Activated naive CD4-positive, alpha-beta T cell treated with anti-CD3 and anti-CD28 coated beads for 36 hours (primary cell): ENCODE results near the gene ATP1B2. TPM values are rescaled to one million over a fixed set of nuclear protein-coding genes. Genes with fewer than 3 reads are reported as not detected.
A peak's percentile ranks its signal among the peaks of the same experiment; 100 is the strongest.
"Not testable (repeated sequence)": the region's sequence is repeated elsewhere in the genome, so short reads cannot be mapped to it uniquely, and the experiment has no call there.

Source experiments
- CTCF ChIA-PET: fragments of 350-600 bp; sonication (Branson Sonifier 250); formaldehyde crosslinking; loops from one replicate; lab custom pipeline; 2021; ENCODE audit warnings: antibody characterized with exemption; lab: Charles Lee
- DNase-seq: peaks from one replicate; pipeline ENCODE4 v3.0.0-alpha.2; 2020
- H3K27ac Mint-ChIP-seq: one replicate; pipeline ENCODE4 v1.8.0; 2021; ENCODE audit warnings: mild to moderate bottlenecking, mixed read lengths
- H3K27me3 Mint-ChIP-seq: one replicate; pipeline ENCODE4 v1.8.0; 2021; ENCODE audit warnings: low read depth, mixed read lengths
- H3K36me3 Mint-ChIP-seq: one replicate; pipeline ENCODE4 v1.8.0; 2021; ENCODE audit warnings: low read depth, mixed read lengths
- H3K4me1 Mint-ChIP-seq: one replicate; pipeline ENCODE4 v1.8.0; 2021; ENCODE audit warnings: low read depth, mixed read lengths
- H3K4me3 Mint-ChIP-seq: one replicate; pipeline ENCODE4 v1.8.0; 2021; ENCODE audit warnings: mild to moderate bottlenecking, moderate library complexity, mixed read lengths
- H3K9me3 Mint-ChIP-seq: one replicate; pipeline ENCODE4 v1.8.0; 2021; ENCODE audit warnings: mixed read lengths
- intact Hi-C: fragments of 100-400 bp; cut with micrococcal nuclease; formaldehyde crosslinking; loops from one replicate; pipeline ENCODE4 v1.15.1; 2023
- total RNA-seq, 2 experiments: library from RNA; stranded (reverse); gene quantifications; one replicate each; pipeline ENCODE4 v1.2.3, GENCODE V29; 2021

The ATP1B2 gene
- total RNA-seq, 2 experiments from 2014 or later, result 0.14 to 0.30 TPM

DNA sequence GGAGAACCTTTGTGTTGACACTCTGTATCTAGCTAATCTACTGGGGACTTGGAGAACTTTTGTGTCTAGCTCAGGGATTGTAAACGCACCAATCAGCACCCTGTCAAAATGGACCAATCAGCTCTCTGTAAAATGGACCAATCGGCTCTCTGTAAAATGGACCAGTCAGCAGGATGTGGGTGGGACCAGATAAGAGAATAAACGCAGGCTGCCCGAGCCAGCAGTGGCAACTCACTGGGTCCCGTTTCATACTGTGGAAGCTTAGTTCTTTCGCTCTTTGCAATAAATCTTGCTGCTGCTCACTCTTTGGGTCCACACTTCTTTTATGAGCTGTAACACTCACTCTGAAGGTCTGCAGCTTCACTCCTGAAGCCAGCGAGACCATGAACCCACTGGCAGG, 9.1 kb upstream of the ATP1B2 start:
- H3K36me3 Mint-ChIP-seq, H3K4me1 Mint-ChIP-seq, H3K9me3 Mint-ChIP-seq, H3K27me3 Mint-ChIP-seq, intact Hi-C loops: not testable (repeated sequence)
- DNase-seq, result peak; percentile 46
- Mint-ChIP-seq H3K27ac (peak overlapping the region; percentile 54), H3K4me3 (peak overlapping the region; percentile 69)
- CTCF ChIA-PET, result interaction anchor here (0.6 to 2.0 kb wide), 6 partner anchors 9 to 48 kb away, joined by 3 to 13 read pairs (median 3); partner anchors contain the start of gene TP53

DNA sequence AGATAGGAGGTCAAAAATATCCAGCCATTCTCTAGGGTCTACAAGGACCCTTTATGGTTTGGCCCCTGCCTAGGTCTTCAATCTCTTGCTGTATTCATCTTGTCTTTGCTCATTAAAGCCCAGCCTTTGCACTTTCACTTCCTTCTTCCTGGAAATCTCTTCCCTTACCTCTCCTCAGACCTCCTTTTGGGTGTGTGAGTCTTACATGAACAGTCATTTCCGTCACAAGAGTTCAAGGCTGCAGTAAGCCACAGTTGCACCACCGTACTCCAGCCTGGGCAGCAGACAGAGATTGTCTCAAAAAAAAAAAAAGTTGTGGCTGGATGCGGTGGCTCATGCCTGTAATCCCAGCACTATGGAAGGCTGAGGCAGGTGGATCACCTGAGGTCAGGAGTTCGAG, 6.0 kb upstream of the ATP1B2 start:
- Mint-ChIP-seq H3K27ac (no peak overlapping the region), H3K4me3 (no peak overlapping the region), H3K9me3 (peaks cover 1% of the 10 kb centered on the region), H3K4me1 (peaks cover 11% of the 10 kb centered on the region), H3K27me3 (peaks cover under 1% of the 10 kb centered on the region), H3K36me3 (no peaks in the 10 kb centered on the region)
- CTCF ChIA-PET, result no interaction called here
- intact Hi-C loops, result no loop called here
- DNase-seq, result no peak

DNA sequence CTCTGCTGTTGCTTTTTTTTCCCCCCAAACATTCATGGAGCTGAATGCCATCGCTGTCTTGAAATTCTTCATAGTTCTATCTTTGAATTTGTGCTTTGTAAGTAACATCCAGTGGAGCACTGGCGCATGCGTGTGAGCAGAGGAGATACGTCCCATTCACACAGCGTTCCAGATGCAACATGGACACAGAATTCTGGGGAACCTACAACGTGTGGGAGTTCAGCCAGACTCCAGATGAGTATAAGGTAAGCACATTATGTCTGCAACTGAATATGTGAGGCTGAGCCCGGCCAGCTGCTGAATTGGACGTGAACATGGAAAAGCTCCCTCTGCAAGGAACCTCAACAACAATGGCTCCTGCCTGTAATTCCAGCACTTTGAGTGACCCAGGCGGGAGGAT, 4.3 kb upstream of the ATP1B2 start:
- peaks cover 25% of the 10 kb centered on the region for H3K4me1 Mint-ChIP-seq
- H3K4me3 Mint-ChIP-seq, result no peak overlapping the region
- peaks cover 1% of the 10 kb centered on the region for H3K9me3 Mint-ChIP-seq
- CTCF ChIA-PET, result interaction anchor here (0.6 kb wide), 1 partner anchor 12 kb away, joined by 3 read pairs; no protein-coding TSS in a partner anchor
- peaks cover 13% of the 10 kb centered on the region for H3K27me3 Mint-ChIP-seq
- no peak overlapping the region for H3K27ac Mint-ChIP-seq
- intact Hi-C loops, result no loop called here
- no peak for DNase-seq
- no peaks in the 10 kb centered on the region for H3K36me3 Mint-ChIP-seq

DNA sequence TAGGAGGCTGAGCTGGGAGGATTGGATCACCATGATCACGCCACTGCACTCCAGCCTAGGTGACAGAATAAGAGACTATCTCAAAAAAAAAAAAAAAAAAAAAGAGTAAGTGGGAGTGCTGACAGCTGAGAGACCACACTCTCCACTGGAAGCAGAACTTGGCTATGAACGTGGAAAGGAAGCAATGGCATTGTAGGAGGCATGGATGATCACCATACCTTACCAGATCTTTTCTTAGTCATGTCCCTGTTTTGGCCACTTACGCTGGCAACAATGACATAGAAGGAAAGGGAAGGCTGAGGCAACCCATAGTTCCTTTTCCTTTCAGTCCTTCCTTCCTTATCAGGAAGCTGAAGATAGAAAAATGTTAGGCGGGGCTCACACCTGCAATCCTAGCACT, 3.7 kb upstream of the ATP1B2 start:
- CTCF ChIA-PET, result interaction anchor here (0.6 kb wide), 1 partner anchor 12 kb away, joined by 3 read pairs; no protein-coding TSS in a partner anchor
- H3K9me3 Mint-ChIP-seq, result no peaks in the 10 kb centered on the region

DNA sequence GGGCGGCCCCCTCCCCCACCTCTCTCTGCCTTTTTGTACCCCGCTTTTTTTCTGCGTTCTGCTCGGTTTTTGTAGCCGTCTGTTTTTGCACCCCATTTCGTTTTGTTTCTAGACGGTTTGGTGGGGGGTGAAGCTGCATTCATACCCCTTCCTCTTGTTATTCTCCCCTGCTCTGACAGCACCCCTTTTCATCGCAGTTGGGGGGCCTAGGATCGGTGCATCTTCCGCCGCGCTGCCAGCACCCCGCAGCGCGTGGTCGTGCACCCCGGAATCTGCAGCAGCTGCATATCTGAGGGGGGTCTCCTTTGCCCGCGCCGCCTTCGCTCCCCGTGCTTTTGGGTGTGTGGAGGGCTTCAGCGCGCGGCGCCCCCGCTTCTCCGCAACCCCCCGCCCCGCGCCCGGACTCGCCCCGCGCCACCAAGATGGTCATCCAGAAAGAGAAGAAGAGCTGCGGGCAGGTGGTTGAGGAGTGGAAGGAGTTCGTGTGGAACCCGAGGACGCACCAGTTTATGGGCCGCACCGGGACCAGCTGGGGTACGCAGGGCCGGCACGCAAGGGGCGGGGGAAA, 455 bp downstream of the ATP1B2 start:
- intact Hi-C loops, result loop anchor here (5.0 kb wide), 1 partner anchor 66 kb away; the partner anchor contains the start of gene DNAH2
- no peak for DNase-seq
- CTCF ChIA-PET, result interaction anchor here (2.4 to 2.9 kb wide), 2 partner anchors 20 to 36 kb away, joined by 12 to 20 read pairs; partner anchors contain the start of genes SHBG, TP53 and WRAP53
- Mint-ChIP-seq H3K36me3 (no peaks in the 10 kb centered on the region), H3K27me3 (peaks cover 22% of the 10 kb centered on the region), H3K27ac (no peak overlapping the region), H3K4me3 (peak overlapping the region; percentile 62), H3K9me3 (no peaks in the 10 kb centered on the region), H3K4me1 (peaks cover 18% of the 10 kb centered on the region)

More for the DNA sequence above, 3.7 kb upstream of the ATP1B2 start:
- intact Hi-C loops, result no loop called here
- no peak for DNase-seq
- Mint-ChIP-seq H3K4me3 (no peak overlapping the region), H3K36me3 (no peaks in the 10 kb centered on the region), H3K27me3 (peaks cover 16% of the 10 kb centered on the region), H3K4me1 (peaks cover 25% of the 10 kb centered on the region), H3K27ac (no peak overlapping the region)

DNA sequence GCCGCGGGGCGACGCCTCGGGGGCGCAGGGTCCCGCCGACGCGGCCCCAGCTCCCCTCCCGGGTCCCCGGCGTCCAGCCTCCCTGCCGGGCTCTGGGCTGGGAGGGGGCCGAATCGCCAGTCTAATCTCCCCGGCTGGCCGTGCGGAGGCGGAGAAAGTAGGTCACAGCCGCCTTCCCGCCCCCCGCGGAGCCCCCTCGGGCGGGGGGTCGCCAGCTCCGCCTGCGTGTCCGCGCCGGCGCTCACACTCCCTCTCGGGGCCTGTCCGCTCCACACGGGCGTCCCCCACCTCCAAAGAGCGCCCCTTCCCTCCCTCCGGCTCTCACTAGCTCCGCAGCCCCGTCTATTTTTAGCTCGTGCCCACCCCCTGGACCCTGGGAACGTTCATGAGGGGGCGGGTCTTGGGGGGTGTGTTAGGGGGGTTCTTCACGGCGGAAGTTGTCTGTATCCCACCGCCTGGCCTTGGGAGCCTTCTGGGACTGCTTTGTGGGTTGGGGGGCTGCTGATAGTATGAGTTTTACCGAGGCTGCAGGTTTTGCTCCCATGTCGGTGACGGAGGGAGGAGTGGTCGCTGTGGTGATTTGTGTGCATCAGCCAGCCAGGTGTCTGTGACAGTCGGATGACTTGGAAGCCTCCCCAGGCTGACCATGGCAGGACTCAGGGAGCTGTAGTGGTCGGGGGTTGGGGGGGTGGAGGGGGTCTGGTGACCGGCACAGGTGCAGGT, 1.1 kb downstream of the ATP1B2 start:
- H3K4me1 Mint-ChIP-seq, result peaks cover 18% of the 10 kb centered on the region
- CTCF ChIA-PET, result interaction anchor here (0.5 to 2.9 kb wide), 3 partner anchors 21 to 35 kb away, joined by 3 to 20 read pairs (median 12); partner anchors contain the start of genes SHBG, TP53 and WRAP53
- DNase-seq, result no peak
- H3K4me3 Mint-ChIP-seq, result peak overlapping the region; percentile 22
- intact Hi-C loops, result loop anchor here (5.0 kb wide), 1 partner anchor 65 kb away; the partner anchor contains the start of gene DNAH2
- no peak overlapping the region for H3K27ac Mint-ChIP-seq
- no peaks in the 10 kb centered on the region for H3K36me3 Mint-ChIP-seq
- peaks cover 22% of the 10 kb centered on the region for H3K27me3 Mint-ChIP-seq
- no peaks in the 10 kb centered on the region for H3K9me3 Mint-ChIP-seq

DNA sequence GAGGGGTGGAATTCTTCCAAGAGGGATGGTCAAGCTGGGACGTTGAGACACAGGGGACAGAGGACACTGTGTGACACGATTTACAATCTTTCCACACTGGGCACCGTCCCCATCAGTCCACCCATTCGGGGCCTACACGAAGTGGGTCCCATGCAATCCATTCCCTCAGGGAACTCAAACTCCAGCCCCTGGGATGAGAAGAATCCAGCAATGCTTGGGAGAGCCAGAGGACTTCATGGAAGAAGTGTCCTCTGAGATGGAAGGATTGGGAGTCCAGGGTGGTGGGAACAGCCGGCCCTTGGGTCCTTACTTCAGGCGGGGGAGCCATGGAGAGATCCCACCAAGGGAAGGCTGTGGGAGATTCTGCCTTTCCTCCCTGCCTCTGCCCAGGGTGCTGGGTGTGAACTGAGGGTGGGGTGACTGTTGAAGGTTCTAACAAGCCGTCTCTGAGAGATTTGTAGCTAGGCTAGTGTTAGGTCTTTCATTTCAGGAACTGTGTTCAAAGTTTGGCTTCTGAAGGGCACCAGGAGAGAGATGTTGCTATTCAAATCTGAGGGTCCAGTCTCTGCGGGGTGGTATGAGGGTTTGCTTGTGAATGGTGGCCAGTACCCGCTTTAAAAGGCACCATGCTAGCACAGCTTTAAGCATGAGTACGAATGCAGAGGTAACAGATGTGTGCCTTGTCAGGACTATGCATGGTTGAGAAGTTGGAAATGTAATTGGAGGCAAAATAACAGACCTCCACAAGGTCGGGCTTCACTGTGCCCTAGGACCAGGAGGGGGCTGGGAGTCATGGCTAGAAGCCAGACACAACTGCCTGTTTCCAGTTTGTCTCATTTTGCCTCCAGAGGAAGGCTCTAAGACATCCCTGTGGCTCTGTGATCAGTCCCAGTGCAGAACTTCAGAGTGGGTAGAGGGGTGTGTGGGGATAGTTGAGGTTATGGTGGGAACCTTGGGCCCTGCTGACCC, 1.9 kb downstream of the ATP1B2 start:
- Mint-ChIP-seq H3K4me1 (peaks cover 18% of the 10 kb centered on the region), H3K4me3 (no peak overlapping the region), H3K9me3 (no peaks in the 10 kb centered on the region), H3K36me3 (no peaks in the 10 kb centered on the region), H3K27ac (no peak overlapping the region), H3K27me3 (peaks cover 22% of the 10 kb centered on the region)
- CTCF ChIA-PET, result interaction anchor here (0.5 to 0.7 kb wide), 2 partner anchors 30 to 208 kb away, joined by 3 read pairs; no protein-coding TSS in a partner anchor
- DNase-seq, result no peak
- intact Hi-C loops, result loop anchor here (5.0 kb wide), 1 partner anchor 65 kb away; the partner anchor contains the start of gene DNAH2

DNA sequence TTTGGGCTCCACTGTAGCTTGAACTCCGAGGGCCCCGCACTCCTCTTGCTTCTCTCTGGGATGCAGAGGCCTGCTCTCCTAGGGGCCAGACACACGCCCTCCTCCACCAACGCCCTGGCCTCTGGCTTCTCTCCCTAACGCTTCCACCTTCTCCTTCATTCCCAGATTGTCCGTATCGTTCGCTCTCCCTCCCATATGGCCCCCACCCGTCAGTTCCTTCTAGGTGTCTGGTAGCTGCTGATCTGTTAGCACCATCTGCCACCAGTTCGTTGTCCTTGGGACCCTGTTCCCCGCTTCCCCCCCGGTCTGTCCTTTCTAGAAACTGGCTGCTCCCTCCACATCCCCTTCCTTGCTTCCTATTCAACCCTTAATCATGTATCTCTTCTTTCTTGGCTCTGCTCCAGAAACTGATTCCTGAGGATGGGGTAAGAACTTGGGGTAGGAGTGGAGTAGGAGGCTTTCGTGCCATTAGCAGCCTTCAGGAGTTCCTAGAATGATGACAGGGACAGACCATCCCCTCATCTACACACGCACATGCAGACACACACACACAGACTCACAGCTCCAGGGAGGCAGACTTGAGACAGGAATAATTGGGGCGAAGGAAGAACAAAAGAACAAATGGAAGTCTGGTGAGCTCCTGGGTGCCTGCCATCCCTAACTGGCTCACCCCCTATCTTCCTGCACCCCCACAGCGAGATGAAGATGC, 4.3 kb downstream of the ATP1B2 start:
- no peaks in the 10 kb centered on the region for H3K9me3 Mint-ChIP-seq
- peaks cover 15% of the 10 kb centered on the region for H3K4me1 Mint-ChIP-seq
- H3K27ac Mint-ChIP-seq, result no peak overlapping the region
- CTCF ChIA-PET, result interaction anchor here (0.6 to 2.4 kb wide), 2 partner anchors 22 to 76 kb away, joined by 4 to 9 read pairs; no protein-coding TSS in a partner anchor
- no peak overlapping the region for H3K4me3 Mint-ChIP-seq
- H3K27me3 Mint-ChIP-seq, result peaks cover 20% of the 10 kb centered on the region
- DNase-seq, result no peak
- intact Hi-C loops, result loop anchor here (5.0 kb wide), 1 partner anchor 62 kb away; the partner anchor contains the start of gene DNAH2
- H3K36me3 Mint-ChIP-seq, result no peaks in the 10 kb centered on the region

DNA sequence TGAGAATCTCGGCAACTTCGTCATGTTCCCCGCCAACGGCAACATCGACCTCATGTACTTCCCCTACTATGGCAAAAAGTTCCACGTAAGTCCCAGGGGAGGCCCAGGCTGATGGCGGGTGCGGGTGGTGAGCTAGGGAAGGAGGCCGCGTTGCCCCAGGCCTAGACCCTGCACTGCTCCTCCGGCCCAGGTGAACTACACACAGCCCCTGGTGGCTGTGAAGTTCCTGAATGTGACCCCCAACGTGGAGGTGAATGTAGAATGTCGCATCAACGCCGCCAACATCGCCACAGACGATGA, 4.8 kb downstream of the ATP1B2 start:
- CTCF ChIA-PET, result interaction anchor here (0.6 to 2.4 kb wide), 2 partner anchors 23 to 75 kb away, joined by 4 to 9 read pairs; no protein-coding TSS in a partner anchor
- peaks cover 10% of the 10 kb centered on the region for H3K4me1 Mint-ChIP-seq
- no peak for DNase-seq
- H3K9me3 Mint-ChIP-seq, result no peaks in the 10 kb centered on the region
- no peak overlapping the region for H3K4me3 Mint-ChIP-seq
- H3K27me3 Mint-ChIP-seq, result peaks cover 15% of the 10 kb centered on the region
- no peaks in the 10 kb centered on the region for H3K36me3 Mint-ChIP-seq
- no peak overlapping the region for H3K27ac Mint-ChIP-seq
- intact Hi-C loops, result no loop called here

DNA sequence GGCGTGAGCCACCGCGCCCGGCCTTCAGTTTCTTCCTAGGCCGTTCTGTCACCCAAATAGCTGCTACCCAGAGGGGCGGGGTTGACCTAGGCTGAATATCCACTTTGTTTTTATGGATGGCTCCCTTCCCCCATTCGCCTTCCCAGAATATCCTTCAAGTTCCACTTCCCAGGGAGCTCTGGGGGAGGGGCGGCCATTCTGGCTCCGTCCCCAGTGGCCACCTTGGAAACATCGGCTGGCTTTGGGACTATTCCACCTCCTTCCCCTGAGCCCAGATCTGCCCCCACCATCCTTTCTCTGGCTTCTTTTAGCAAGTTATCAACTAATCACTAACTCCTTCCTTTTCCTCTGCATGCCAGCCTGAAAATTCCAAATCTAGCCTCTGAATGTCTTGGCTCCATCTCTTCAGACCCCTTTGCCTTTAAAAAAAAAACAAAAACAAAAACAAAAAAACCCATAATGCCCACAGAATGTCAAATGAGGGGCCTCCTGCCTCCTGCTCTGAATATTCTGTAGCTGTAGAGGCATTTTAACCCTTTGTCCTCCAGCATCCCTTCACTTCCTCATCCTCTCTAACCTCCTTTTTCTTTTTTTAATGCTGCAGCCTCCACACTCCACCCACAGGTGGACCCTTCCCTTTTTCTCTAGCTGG, 6.4 kb downstream of the ATP1B2 start:
- DNase-seq, result no peak
- intact Hi-C loops, result no loop called here
- Mint-ChIP-seq H3K4me1 (peaks cover under 1% of the 10 kb centered on the region), H3K4me3 (no peak overlapping the region), H3K27me3 (peaks cover 6% of the 10 kb centered on the region), H3K36me3 (no peaks in the 10 kb centered on the region), H3K9me3 (no peaks in the 10 kb centered on the region), H3K27ac (no peak overlapping the region)
- CTCF ChIA-PET, result interaction anchor here (0.6 to 2.4 kb wide), 3 partner anchors 17 to 57 kb away, joined by 3 to 9 read pairs (median 3); no protein-coding TSS in a partner anchor
